Left ventricle myocardium superior (tissue), 1 donor: ENCODE data around the gene C6orf132. TPM values are rescaled to one million over a fixed set of nuclear protein-coding genes. Genes with fewer than 3 reads are reported as not detected.

Experiments
- ATAC-seq: fragments of 200-7000 bp; cut with Tn5 transposase; one replicate; pipeline ENCODE4 v1.9.1; 2020; ENCODE audit warnings: mild to moderate bottlenecking, moderate library complexity
- DNase-seq: peaks from one replicate; pipeline ENCODE4 v3.0.0-alpha.2; 2020
- intact Hi-C: fragments of 100-400 bp; cut with micrococcal nuclease; formaldehyde crosslinking; loops from one replicate; pipeline ENCODE4 v1.11.0; 2022
- total RNA-seq: library from RNA; stranded (reverse); fragmentation: NEBNext Ultra II Directional; extraction: Animal tissue kit (Norgen Biotek cat#: 25700); gene quantifications from one replicate; pipeline ENCODE4 v1.2.1, GENCODE V29; 2021
- donor health status: DM: no; HTN: yes; CAD: no; lungs with severe emphysema.

The C6orf132 gene
- total RNA-seq, 1 donor from 2014 or later: 2.2 TPM

- ATAC-seq (no peak), DNase-seq (no peak)
- intact Hi-C loops: no loop called here
Measured at GRCh38 chr6:42120895-42121865, 21.2 kb downstream of the C6orf132 start.

- ATAC-seq (peak; percentile 95), DNase-seq (peak; percentile 87)
- intact Hi-C loops: no loop called here
Measured at GRCh38 chr6:42118162-42119001, 24.0 kb downstream of the C6orf132 start.

GRCh38 chr6:42117843-42118161, 24.6 kb downstream of the C6orf132 start:
- DNase-seq: no peak
- intact Hi-C loops: no loop called here

GRCh38 chr6:42113936-42114636, 28.3 kb downstream of the C6orf132 start:
- DNase-seq (no peak), ATAC-seq (no peak)
- intact Hi-C loops: no loop called here

More at GRCh38 chr6:42117843-42118161, 24.6 kb downstream of the C6orf132 start:
- ATAC-seq: no peak

- intact Hi-C loops: no loop called here
- DNase-seq (no peak), ATAC-seq (no peak)
Measured at GRCh38 chr6:42112351-42112750, 30.1 kb downstream of the C6orf132 start.

- intact Hi-C loops: no loop called here
- DNase-seq: no peak
- ATAC-seq: no peak
Measured at GRCh38 chr6:42110683-42111082, 31.7 kb downstream of the C6orf132 start.

- DNase-seq: no peak
- no peak for ATAC-seq
- intact Hi-C loops: no loop called here
Measured at GRCh38 chr6:42108071-42108470, 34.3 kb downstream of the C6orf132 start.

- intact Hi-C loops: no loop called here
- DNase-seq: no peak
- ATAC-seq: no peak
Measured at GRCh38 chr6:42106112-42107023, 36.1 kb downstream of the C6orf132 start.

- ATAC-seq (no peak), DNase-seq (no peak)
- intact Hi-C loops: no loop called here
Measured at GRCh38 chr6:42105709-42106108, 36.7 kb downstream of the C6orf132 start.

- intact Hi-C loops: no loop called here
- ATAC-seq (no peak), DNase-seq (no peak)
Measured at GRCh38 chr6:42105156-42105648, 37.2 kb downstream of the C6orf132 start.

GRCh38 chr6:42104804-42105125, 37.7 kb downstream of the C6orf132 start:
- ATAC-seq (no peak), DNase-seq (no peak)
- intact Hi-C loops: no loop called here

GRCh38 chr6:42104095-42104803, 38.2 kb downstream of the C6orf132 start:
- DNase-seq: peak; percentile 87
- peak; percentile 89 for ATAC-seq
- intact Hi-C loops: no loop called here

GRCh38 chr6:42103753-42104094, 38.7 kb downstream of the C6orf132 start:
- intact Hi-C loops: no loop called here
- DNase-seq (no peak), ATAC-seq (no peak)

- DNase-seq (no peak), ATAC-seq (no peak)
- intact Hi-C loops: no loop called here
Measured at GRCh38 chr6:42103216-42103615, 39.2 kb downstream of the C6orf132 start.

GRCh38 chr6:42101186-42101657, 41.2 kb downstream of the C6orf132 start:
- DNase-seq (no peak), ATAC-seq (peak; percentile 37)
- intact Hi-C loops: no loop called here

GRCh38 chr6:42100029-42100901, 42.2 kb downstream of the C6orf132 start:
- no peak for DNase-seq
- intact Hi-C loops: no loop called here
- no peak for ATAC-seq
